A673 (cell line): ENCODE measurements around the gene IL1RAP. TPM values are rescaled to one million over a fixed set of nuclear protein-coding genes. Genes with fewer than 3 reads are reported as not detected.
A peak's percentile ranks its signal among the peaks of the same experiment; 100 is the strongest.

Experiments
- BruUV-seq: library from RNA; stranded (reverse); fragments of 400-500 nt; replicated peaks from 2 replicates; lab custom pipeline; 2021; lab: Mats Ljungman, UMichigan
- CTCF ChIA-PET: fragments of 300-600 bp; sonication (Branson Sonifier 250); formaldehyde crosslinking; loops from one replicate; lab custom pipeline; 2022; ENCODE audit warnings: antibody characterized with exemption; lab: Charles Lee
- POLR2A ChIA-PET: fragments of 300-600 bp; sonication (Branson Sonifier 250); formaldehyde crosslinking; loops from one replicate; lab custom pipeline; 2022; ENCODE audit warnings: antibody characterized with exemption; ENCODE audit not compliant: low non-redundant PET; lab: Charles Lee
- DNase-seq: peaks from one replicate; pipeline ENCODE4 v3.0.0-alpha.2; 2015; ENCODE audit warnings: low spot score
- H3K27ac ChIP-seq: fragments of 200-600 bp; sonication (generic); 2 replicates; pipeline ENCODE4 v1.5.1; 2016; ENCODE audit warnings: mixed run types, low read depth, mild to moderate bottlenecking, mixed read lengths, antibody characterized with exemption, low read length; ENCODE audit not compliant: poor library complexity, severe bottlenecking
- H3K27me3 ChIP-seq: fragments of 200-600 bp; sonication (generic); replicated peaks from 2 replicates; pipeline ENCODE4 v1.6.1; 2017; ENCODE audit warnings: mixed run types, low read depth, mild to moderate bottlenecking, mixed read lengths, antibody characterized with exemption, low read length; ENCODE audit not compliant: insufficient read depth, poor library complexity
- H3K36me3 ChIP-seq: fragments of 200-600 bp; sonication (generic); 2 replicates; pipeline ENCODE4 v1.6.1; 2016; ENCODE audit warnings: mixed run types, mild to moderate bottlenecking, mixed read lengths, antibody characterized with exemption, low read length; ENCODE audit not compliant: insufficient read depth, poor library complexity, severe bottlenecking
- H3K4me1 ChIP-seq: fragments of 200-600 bp; sonication (generic); 2 replicates; pipeline ENCODE4 v1.6.1; 2017; ENCODE audit warnings: mixed run types, mild to moderate bottlenecking, mixed read lengths, antibody characterized with exemption, low read length; ENCODE audit not compliant: insufficient read depth, poor library complexity, severe bottlenecking
- H3K4me3 ChIP-seq: fragments of 200-600 bp; sonication (generic); 2 replicates; pipeline ENCODE4 v1.5.1; 2016; ENCODE audit warnings: low read depth, mixed run types, mild to moderate bottlenecking, mixed read lengths, low read length; ENCODE audit not compliant: poor library complexity, severe bottlenecking
- H3K9me3 ChIP-seq: fragments of 200-600 bp; sonication (generic); 2 replicates; pipeline ENCODE4 v1.6.1; 2016; ENCODE audit warnings: mixed run types, low read depth, mild to moderate bottlenecking, mixed read lengths, antibody characterized with exemption, low read length; ENCODE audit not compliant: poor library complexity, severe bottlenecking
- EZH2 ChIP-seq: fragments of 200-600 bp; sonication (generic); IDR thresholded peaks from 2 replicates; pipeline ENCODE4 v1.6.1; 2017; ENCODE audit warnings: borderline replicate concordance, low read depth, mild to moderate bottlenecking, mixed read lengths, antibody characterized with exemption, low read length; ENCODE audit not compliant: poor library complexity, severe bottlenecking
- intact Hi-C: fragments of 100-400 bp; cut with micrococcal nuclease; formaldehyde crosslinking; loops from one replicate; pipeline ENCODE4 v1.10.0; 2022; ENCODE audit not compliant: unreplicated experiment
- total RNA-seq: library from RNA; stranded (reverse); gene quantifications from 2 replicates; pipeline ENCODE4 v1.2.3, GENCODE V29; 2021
- TF ChIP-seq, protein P1 (sequence below): fragments of 300-800, 200-600 bp; sonication (generic); conservative IDR thresholded peaks from 2 replicates; pipeline ENCODE4 v1.5.1; 2017; ENCODE audit warnings: low read depth, mild to moderate bottlenecking, antibody characterized with exemption, low read length, moderate library complexity, mixed read lengths

IL1RAP gene
- total RNA-seq, 1 experiment from 2014 or later: 207 TPM

DNA sequence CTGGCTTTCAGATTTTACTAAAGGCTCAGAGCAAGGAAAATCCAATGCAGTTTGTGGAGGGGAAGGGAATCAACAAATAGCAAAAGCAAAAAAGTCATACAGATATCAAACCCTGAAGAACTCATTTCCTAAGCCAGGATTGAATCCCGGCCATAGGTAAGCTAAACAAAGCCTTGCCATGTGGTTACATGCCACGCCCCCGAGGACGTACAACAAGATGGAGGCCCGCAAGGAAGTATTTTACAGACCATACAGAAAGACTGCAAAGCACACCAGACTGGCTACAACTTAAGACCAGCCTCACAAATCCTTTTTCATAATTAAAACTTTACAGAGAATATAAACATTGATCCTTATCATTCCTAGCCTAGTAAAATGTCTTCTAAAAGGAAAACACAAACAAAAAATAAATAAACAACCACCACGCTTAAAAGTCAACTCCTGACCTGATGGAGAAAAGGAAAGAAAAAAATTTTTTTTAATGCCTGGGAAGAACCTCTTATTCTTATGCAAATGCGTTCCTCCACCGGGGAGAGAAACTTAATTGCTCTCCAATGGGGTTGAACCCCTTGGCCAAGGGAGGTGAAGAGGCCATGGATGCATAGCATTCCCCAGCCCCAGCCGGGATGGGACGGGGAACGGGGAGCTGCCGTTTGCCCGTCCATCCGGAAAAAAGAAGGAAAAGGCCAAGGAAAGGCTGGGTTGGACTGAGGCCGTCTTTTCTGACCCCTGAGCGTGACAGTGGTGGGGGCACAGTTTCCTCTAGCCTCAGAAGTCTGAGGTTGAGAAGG lies 39.3 kb downstream of the IL1RAP start:
- ChIA-PET CTCF (no interaction called here), POLR2A (no interaction called here)
- Histone ChIP-seq H3K4me1 (peaks cover 12% of the 10 kb centered on the region), H3K4me3 (no peak overlapping the region), H3K27me3 (no peaks in the 10 kb centered on the region), H3K27ac (no peak overlapping the region), H3K36me3 (peaks cover 52% of the 10 kb centered on the region), H3K9me3 (peaks cover 18% of the 10 kb centered on the region)
- intact Hi-C loops: no loop called here
- DNase-seq: no peak
- TF ChIP-seq EZH2: no peak
- TF ChIP-seq, protein P1, sequence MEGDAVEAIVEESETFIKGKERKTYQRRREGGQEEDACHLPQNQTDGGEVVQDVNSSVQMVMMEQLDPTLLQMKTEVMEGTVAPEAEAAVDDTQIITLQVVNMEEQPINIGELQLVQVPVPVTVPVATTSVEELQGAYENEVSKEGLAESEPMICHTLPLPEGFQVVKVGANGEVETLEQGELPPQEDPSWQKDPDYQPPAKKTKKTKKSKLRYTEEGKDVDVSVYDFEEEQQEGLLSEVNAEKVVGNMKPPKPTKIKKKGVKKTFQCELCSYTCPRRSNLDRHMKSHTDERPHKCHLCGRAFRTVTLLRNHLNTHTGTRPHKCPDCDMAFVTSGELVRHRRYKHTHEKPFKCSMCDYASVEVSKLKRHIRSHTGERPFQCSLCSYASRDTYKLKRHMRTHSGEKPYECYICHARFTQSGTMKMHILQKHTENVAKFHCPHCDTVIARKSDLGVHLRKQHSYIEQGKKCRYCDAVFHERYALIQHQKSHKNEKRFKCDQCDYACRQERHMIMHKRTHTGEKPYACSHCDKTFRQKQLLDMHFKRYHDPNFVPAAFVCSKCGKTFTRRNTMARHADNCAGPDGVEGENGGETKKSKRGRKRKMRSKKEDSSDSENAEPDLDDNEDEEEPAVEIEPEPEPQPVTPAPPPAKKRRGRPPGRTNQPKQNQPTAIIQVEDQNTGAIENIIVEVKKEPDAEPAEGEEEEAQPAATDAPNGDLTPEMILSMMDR: no peak
- BruUV-seq: no TSS peak

DNA sequence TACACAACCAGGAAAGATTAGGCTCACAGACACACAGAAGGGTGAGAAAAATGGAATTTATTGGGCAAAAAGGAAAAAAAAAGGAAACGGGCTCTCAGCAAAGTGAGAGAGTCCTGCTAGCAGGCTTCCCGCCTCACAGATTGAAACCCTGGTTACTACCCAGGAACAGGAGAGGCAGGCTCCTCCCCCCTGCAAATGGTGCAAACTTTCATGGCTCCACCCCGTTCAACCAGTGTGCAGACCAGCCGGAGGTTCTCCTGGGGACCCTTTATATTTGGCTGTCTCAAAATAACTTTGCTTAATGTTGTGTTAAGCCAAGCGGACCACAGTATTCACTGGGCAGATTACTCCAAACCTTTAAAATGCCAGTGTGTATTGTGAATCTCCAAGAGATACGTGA lies 40.3 kb downstream of the IL1RAP start:
- H3K27ac ChIP-seq: peak overlapping the region; percentile 17
- peaks cover 62% of the 10 kb centered on the region for H3K36me3 ChIP-seq
- ChIA-PET POLR2A (no interaction called here), CTCF (no interaction called here)
- TF ChIP-seq EZH2: no peak
- TF ChIP-seq, protein P1: no peak
- BruUV-seq: no TSS peak
- intact Hi-C loops: no loop called here
- no peak overlapping the region for H3K4me3 ChIP-seq
- peaks cover 28% of the 10 kb centered on the region for H3K9me3 ChIP-seq
- no peaks in the 10 kb centered on the region for H3K27me3 ChIP-seq
- H3K4me1 ChIP-seq: peaks cover 8% of the 10 kb centered on the region
- DNase-seq: peak; percentile 40

DNA sequence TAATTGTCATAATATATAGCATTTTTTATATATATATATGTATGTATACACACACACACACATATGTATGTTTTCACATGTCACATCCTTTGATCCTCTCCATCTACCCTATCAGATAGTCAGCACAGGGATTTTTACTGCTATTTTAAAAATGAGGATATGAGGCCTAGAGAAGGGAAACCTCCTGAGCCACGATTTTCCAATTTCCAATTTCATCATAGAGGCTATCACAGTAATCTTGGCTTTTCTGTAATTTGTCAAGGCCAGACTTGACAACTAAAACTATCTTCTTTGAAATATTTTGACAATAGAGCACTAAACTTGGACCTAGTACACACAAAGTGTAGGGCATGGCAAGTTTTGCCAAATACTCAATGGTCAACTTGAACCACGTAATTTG lies 42.5 kb downstream of the IL1RAP start:
- Histone ChIP-seq H3K27me3 (no peaks in the 10 kb centered on the region), H3K4me3 (no peak overlapping the region), H3K36me3 (peaks cover 57% of the 10 kb centered on the region), H3K4me1 (peaks cover 29% of the 10 kb centered on the region), H3K27ac (no peak overlapping the region), H3K9me3 (peaks cover 31% of the 10 kb centered on the region)
- no peak for DNase-seq
- intact Hi-C loops: no loop called here
- ChIA-PET CTCF (no interaction called here), POLR2A (no interaction called here)
- no TSS peak for BruUV-seq
- TF ChIP-seq, protein P1: no peak
- TF ChIP-seq EZH2: no peak
